Liver (tissue), 9 donors: ENCODE data around the gene ATP7A. TPM values are rescaled to one million over a fixed set of nuclear protein-coding genes. Genes with fewer than 3 reads are reported as not detected.

ENCODE experiments used
- DNase-seq: peaks from one replicate; pipeline ENCODE4 v3.0.0-alpha.2; 2017; ENCODE audit warnings: low spot score
- H3K27ac ChIP-seq, 2 donors: one replicate each; pipeline ENCODE4 v1.7.0; 2013; ENCODE audit warnings: inconsistent platforms in 2 of 2, low read length in 2 of 2, control low read depth in 1 of 2, low read depth in 1 of 2, mild to moderate bottlenecking in 1 of 2
- H3K27me3 ChIP-seq, 4 donors: one replicate each; pipeline versions ENCODE4 v1.6.1 to v1.7.0; 2013; ENCODE audit warnings: low read length in 3 of 4, inconsistent platforms in 1 of 4, mild to moderate bottlenecking in 1 of 4, moderate library complexity in 1 of 4; ENCODE audit not compliant: control insufficient read depth in 4 of 4, insufficient read depth in 4 of 4
- H3K36me3 ChIP-seq, 4 donors: one replicate each; pipeline versions ENCODE4 v1.6.1 to v1.7.0; 2013; ENCODE audit warnings: low read length in 3 of 4, mild to moderate bottlenecking in 3 of 4, low read depth in 1 of 4, moderate library complexity in 1 of 4; ENCODE audit not compliant: control insufficient read depth in 4 of 4, insufficient read depth in 3 of 4
- H3K4me1 ChIP-seq, 4 donors: one replicate each; pipeline versions ENCODE4 v1.6.1 to v1.7.0; 2013; ENCODE audit warnings: low read length in 3 of 4, mild to moderate bottlenecking in 3 of 4, moderate library complexity in 1 of 4; ENCODE audit not compliant: control insufficient read depth in 4 of 4, insufficient read depth in 4 of 4
- H3K4me3 ChIP-seq, 3 donors: one replicate each; pipeline versions ENCODE4 v1.6.1 to v1.7.0; 2013; ENCODE audit warnings: low read length in 3 of 3, control low read depth in 1 of 3, low read depth in 1 of 3, mild to moderate bottlenecking in 1 of 3
- H3K9ac ChIP-seq, 2 donors: one replicate each; pipeline ENCODE4 v1.7.0; 2013; ENCODE audit warnings: low read length in 2 of 2, mild to moderate bottlenecking in 2 of 2, moderate library complexity in 2 of 2, control low read depth in 1 of 2, low read depth in 1 of 2
- H3K9me3 ChIP-seq, 4 donors: one replicate each; pipeline versions ENCODE4 v1.6.1 to v1.7.0; 2013; ENCODE audit warnings: low read length in 3 of 4; ENCODE audit not compliant: control insufficient read depth in 4 of 4
- CTCF ChIP-seq: fragments of 150-350 bp; IDR thresholded peaks from 2 replicates; pipeline ENCODE4 v1.5.1; 2017; ENCODE audit warnings: improper control_type of control experiment, low read depth, low read length; ENCODE audit not compliant: missing input control
- EGR1 ChIP-seq, 2 donors: IDR thresholded peaks; 2 replicates each; pipeline ENCODE4 v1.6.1; 2016 to 2018; ENCODE audit warnings: antibody characterized with exemption in 2 of 2, low read depth in 2 of 2
- FOXA1 ChIP-seq: IDR thresholded peaks from 2 replicates; pipeline ENCODE4 v1.6.1; 2016; ENCODE audit warnings: antibody characterized with exemption
- FOXA2 ChIP-seq: IDR thresholded peaks from 2 replicates; pipeline ENCODE4 v1.6.1; 2016; ENCODE audit warnings: antibody characterized with exemption
- GABPA ChIP-seq, 2 donors: IDR thresholded peaks in 1 of 2; conservative IDR thresholded peaks in 1 of 2; 2 replicates each; pipeline ENCODE4 v1.6.1; 2016; ENCODE audit warnings: antibody characterized with exemption in 2 of 2, mild to moderate bottlenecking in 1 of 2, moderate library complexity in 1 of 2
- HNF4G ChIP-seq: IDR thresholded peaks from 2 replicates; pipeline ENCODE4 v1.6.1; 2016; ENCODE audit warnings: antibody characterized with exemption
- NR2F2 ChIP-seq: IDR thresholded peaks from 2 replicates; pipeline ENCODE4 v1.6.1; 2016; ENCODE audit warnings: antibody characterized with exemption
- REST ChIP-seq: IDR thresholded peaks from 2 replicates; pipeline ENCODE4 v1.6.1; 2016; ENCODE audit warnings: antibody characterized with exemption, mild to moderate bottlenecking
- RXRA ChIP-seq, 2 donors: IDR thresholded peaks; 2 replicates each; pipeline ENCODE4 v1.6.1; 2017 to 2018; ENCODE audit warnings: antibody characterized with exemption in 2 of 2, mild to moderate bottlenecking in 1 of 2
- YY1 ChIP-seq: IDR thresholded peaks from 2 replicates; pipeline ENCODE4 v1.6.1; 2016; ENCODE audit warnings: antibody characterized with exemption, mild to moderate bottlenecking
- ZBTB33 ChIP-seq: IDR thresholded peaks from 2 replicates; pipeline ENCODE4 v1.6.1; 2016; ENCODE audit warnings: antibody characterized with exemption
- WGBS: extraction: QIAGEN DNeasy Blood & Tissue Kit; methylation state at CpG from one replicate; pipeline ENCODE4 v1.1.7; 2013; 5-methylcytosine and 5-hydroxymethylcytosine counted together
- polyA plus RNA-seq, 2 donors: library from polyadenylated mRNA; stranded (reverse) in 1 of 2; unstranded in 1 of 2; fragments of 200-250 nt in 1 of 2; fragments of >200 nt in 1 of 2; fragmentation: Nextera tagmentation in 1 of 2; extraction: Ambion mirVana in 1 of 2; gene quantifications; one replicate each; pipeline versions ENCODE4 v1.2.1 to v1.2.3, GENCODE V29; 2013 to 2015
- total RNA-seq, 2 donors: library from RNA; depleted of rRNA; stranded (reverse); fragments of >200 nt; gene quantifications; one replicate each; pipeline ENCODE4 v1.2.3, GENCODE V29; 2014
- donor health status: healthy.
- donor health status: healthy.
- donor health status: healthy.
- donor health status: healthy.
- donor health status: healthy.

ATP7A gene
- total and polyA plus RNA-seq, 4 donors, result 0.75 to 15.3 (median 3.0) TPM

- TF ChIP-seq ZBTB33 (no peak), NR2F2 (no peak), EGR1 (IDR thresholded peaks at IDR 0.05; ENCODE audit: low read depth in 2 of 2) (no peak), FOXA1 (no peak), YY1 (no peak), FOXA2 (no peak), RXRA (IDR thresholded peaks at IDR 0.05) (no peak), HNF4G (no peak), CTCF (no peak), GABPA (IDR thresholded peaks at IDR 0.05 in 1 of 2, conservative IDR thresholded peaks at IDR 0.05 in 1 of 2) (no peak)
Observed at GRCh38 chrX:77949840-77950239, 39.3 kb downstream of the ATP7A start (continued).

- H3K27me3 ChIP-seq, result no peaks in the 10 kb centered on the region
- WGBS, result 91% methylated on average over 1 of the region's 1 CpG
- no peaks in the 10 kb centered on the region for H3K9me3 ChIP-seq
- H3K36me3 ChIP-seq, result no peaks in the 10 kb centered on the region
- no peak overlapping the region for H3K27ac ChIP-seq
- DNase-seq, result no peak
- peaks cover 0 to 3% (median under 1%) of the 10 kb centered on the region in 4 donors for H3K4me1 ChIP-seq
- no peak overlapping the region for H3K4me3 ChIP-seq
- no peak for TF ChIP-seq HNF4G
- no peak overlapping the region for H3K9ac ChIP-seq
Observed at GRCh38 chrX:77952173-77952572, 41.7 kb downstream of the ATP7A start.

GRCh38 chrX:77953302-77953701, 42.8 kb downstream of the ATP7A start:
- 72% methylated on average over 1 of the region's 1 CpG for WGBS
- Histone ChIP-seq H3K4me3 (no peak overlapping the region), H3K9ac (no peak overlapping the region), H3K9me3 (no peaks in the 10 kb centered on the region), H3K4me1 (peaks cover 0 to 3% (median under 1%) of the 10 kb centered on the region in 4 donors), H3K27ac (no peak overlapping the region), H3K36me3 (no peaks in the 10 kb centered on the region), H3K27me3 (no peaks in the 10 kb centered on the region)
- TF ChIP-seq RXRA (IDR thresholded peaks at IDR 0.05), result no peak
- TF ChIP-seq EGR1 (IDR thresholded peaks at IDR 0.05; ENCODE audit: low read depth in 2 of 2), result no peak
- TF ChIP-seq REST, result no peak
- no peak for TF ChIP-seq NR2F2
- TF ChIP-seq YY1, result no peak
- TF ChIP-seq HNF4G, result no peak
- no peak for DNase-seq
